ENCODE results near the gene HSD17B12. TPM values are rescaled to one million over a fixed set of nuclear protein-coding genes. Genes with fewer than 3 reads are reported as not detected.
A peak's percentile ranks its signal among the peaks of the same experiment; 100 is the strongest.

HSD17B12 gene
- total RNA-seq, 1 donor = 122 TPM

- Histone ChIP-seq H3K4me2 (ENCODE audit: insufficient read depth, low read length) (peak within 1 kb of the TSS; percentile 100), H3K27me3 (ENCODE audit: insufficient read depth, low read length) (no peaks in the 10 kb centered on the region), H3K36me3 (ENCODE audit: insufficient read depth, low read length) (peaks cover 32% of the 10 kb centered on the region), H3K4me3 (ENCODE audit: insufficient read depth, low read length) (peak within 1 kb of the TSS; percentile 98), H2AFZ (ENCODE audit: low read length) (peak within 1 kb of the TSS; percentile 100), H3K4me1 (ENCODE audit: insufficient read depth, low read length) (peaks cover 16% of the 10 kb centered on the region), H3K9me3 (ENCODE audit: low read depth, low read length) (no peaks in the 10 kb centered on the region), H3K27ac (ENCODE audit: low read depth, low read length) (peak within 1 kb of the TSS; percentile 76), H3K79me2 (ENCODE audit: insufficient read depth, low read length) (peaks cover 17% of the 10 kb centered on the region), H4K20me1 (ENCODE audit: insufficient read depth, low read length) (peaks cover 2% of the 10 kb centered on the region)
- DNase-seq (ENCODE audit: insufficient read length, low spot score, missing footprints) = peak; percentile 93
- no peak for TF ChIP-seq CTCF (IDR thresholded peaks at IDR 0.05; ENCODE audit: extremely low read depth, low read depth, low read length)
Observed at GRCh38 chr11:43880640-43881159, 200.2 kb downstream of the HSD17B12 start, which contains the start of gene ALKBH3. ALKBH3 (plus strand) TSS chr11:43880831; CDS start chr11:43882653, 1,822 bp downstream.

GRCh38 chr11:43892851-43893250, 212.3 kb downstream of the HSD17B12 start:
- Histone ChIP-seq H3K4me3 (ENCODE audit: insufficient read depth, low read length) (no peak overlapping the region), H3K9me3 (ENCODE audit: low read depth, low read length) (no peaks in the 10 kb centered on the region), H3K4me2 (ENCODE audit: insufficient read depth, low read length) (no peak overlapping the region), H3K36me3 (ENCODE audit: insufficient read depth, low read length) (peaks cover 59% of the 10 kb centered on the region), H3K79me2 (ENCODE audit: insufficient read depth, low read length) (no peaks in the 10 kb centered on the region), H3K27me3 (ENCODE audit: insufficient read depth, low read length) (no peaks in the 10 kb centered on the region), H3K27ac (ENCODE audit: low read depth, low read length) (no peak overlapping the region), H2AFZ (ENCODE audit: low read length) (no peak overlapping the region), H4K20me1 (ENCODE audit: insufficient read depth, low read length) (no peaks in the 10 kb centered on the region), H3K4me1 (ENCODE audit: insufficient read depth, low read length) (no peaks in the 10 kb centered on the region)
- TF ChIP-seq CTCF (IDR thresholded peaks at IDR 0.05; ENCODE audit: extremely low read depth, low read depth, low read length) = no peak
- no peak for DNase-seq (ENCODE audit: insufficient read length, low spot score, missing footprints)

GRCh38 chr11:43894546-43894945, 214.0 kb downstream of the HSD17B12 start:
- H2AFZ ChIP-seq (ENCODE audit: low read length) = no peak overlapping the region
- H3K36me3 ChIP-seq (ENCODE audit: insufficient read depth, low read length) = peaks cover 60% of the 10 kb centered on the region
- no peak overlapping the region for H3K4me3 ChIP-seq (ENCODE audit: insufficient read depth, low read length)
- no peak overlapping the region for H3K4me2 ChIP-seq (ENCODE audit: insufficient read depth, low read length)
- no peaks in the 10 kb centered on the region for H4K20me1 ChIP-seq (ENCODE audit: insufficient read depth, low read length)
- H3K27me3 ChIP-seq (ENCODE audit: insufficient read depth, low read length) = no peaks in the 10 kb centered on the region
- no peak for DNase-seq (ENCODE audit: insufficient read length, low spot score, missing footprints)
- no peak overlapping the region for H3K27ac ChIP-seq (ENCODE audit: low read depth, low read length)
- no peaks in the 10 kb centered on the region for H3K9me3 ChIP-seq (ENCODE audit: low read depth, low read length)
- no peak for TF ChIP-seq CTCF (IDR thresholded peaks at IDR 0.05; ENCODE audit: extremely low read depth, low read depth, low read length)
- no peaks in the 10 kb centered on the region for H3K79me2 ChIP-seq (ENCODE audit: insufficient read depth, low read length)
- H3K4me1 ChIP-seq (ENCODE audit: insufficient read depth, low read length) = no peaks in the 10 kb centered on the region

- no peak overlapping the region for H3K4me3 ChIP-seq (ENCODE audit: insufficient read depth, low read length)
- H3K27me3 ChIP-seq (ENCODE audit: insufficient read depth, low read length) = no peaks in the 10 kb centered on the region
- no peaks in the 10 kb centered on the region for H4K20me1 ChIP-seq (ENCODE audit: insufficient read depth, low read length)
- no peaks in the 10 kb centered on the region for H3K9me3 ChIP-seq (ENCODE audit: low read depth, low read length)
- no peak for TF ChIP-seq CTCF (IDR thresholded peaks at IDR 0.05; ENCODE audit: extremely low read depth, low read depth, low read length)
- H3K4me2 ChIP-seq (ENCODE audit: insufficient read depth, low read length) = no peak overlapping the region
- H2AFZ ChIP-seq (ENCODE audit: low read length) = no peak overlapping the region
- no peaks in the 10 kb centered on the region for H3K4me1 ChIP-seq (ENCODE audit: insufficient read depth, low read length)
- DNase-seq (ENCODE audit: insufficient read length, low spot score, missing footprints) = no peak
- H3K36me3 ChIP-seq (ENCODE audit: insufficient read depth, low read length) = peaks cover 54% of the 10 kb centered on the region
- no peak overlapping the region for H3K27ac ChIP-seq (ENCODE audit: low read depth, low read length)
- no peaks in the 10 kb centered on the region for H3K79me2 ChIP-seq (ENCODE audit: insufficient read depth, low read length)
Observed at GRCh38 chr11:43895601-43896000, 215.1 kb downstream of the HSD17B12 start.

All from osteoblast (primary cell).